HG03558 (cell line): ENCODE data around the gene CLEC4F.

ENCODE experiments used
- ATAC-seq: cut with Tn5 transposase; IDR thresholded peaks from one replicate; pipeline ENCODE4 v1.9.1; 2021; ENCODE audit warnings: moderate number of reproducible peaks; ENCODE audit not compliant: unreplicated experiment; ENCODE audit errors: extremely low read depth

Gene CLEC4F

DNA sequence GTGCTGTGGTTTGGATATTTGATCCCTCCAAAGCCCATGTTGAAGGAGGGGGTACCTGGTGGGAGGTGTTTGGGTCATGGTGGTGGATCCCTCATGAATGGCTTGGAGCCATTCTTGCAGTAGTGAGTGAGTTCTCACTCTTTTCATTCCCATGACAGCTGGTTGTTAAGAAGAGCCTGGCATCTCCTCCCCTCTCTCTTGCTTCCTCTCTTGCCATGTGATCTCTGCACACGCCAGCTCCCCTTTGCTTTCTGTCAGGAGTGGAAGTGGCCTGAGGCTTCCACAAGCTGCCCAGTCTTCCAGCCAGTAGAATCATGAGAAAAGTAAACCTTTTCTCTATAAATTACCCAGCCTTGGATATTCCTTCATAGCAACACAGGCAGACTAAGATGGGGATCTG, 61.0 kb downstream of the CLEC4F start:
- no peak for ATAC-seq
